HG02970 (cell line): Measurements from ENCODE around the gene RNU1-1.
"Not testable (repeated sequence)": the region's sequence is repeated elsewhere in the genome, so short reads cannot be mapped to it uniquely, and the experiment has no call there.

Experiments used
- ATAC-seq: cut with Tn5 transposase; IDR thresholded peaks from one replicate; pipeline ENCODE4 v1.9.1; 2021; ENCODE audit warnings: mild to moderate bottlenecking, moderate library complexity, moderate number of reproducible peaks; ENCODE audit not compliant: unreplicated experiment, low FRiP score

The RNU1-1 gene

GRCh38 chr1:16514107-16515055 lies at the start of gene RNU1-1:
Gene RNU1-1 (minus strand): TSS chr1:16514285.
- not testable (repeated sequence) for ATAC-seq

- not testable (repeated sequence) for ATAC-seq
Observed at GRCh38 chr1:16561035-16561434, 47.0 kb upstream of the RNU1-1 start.

- ATAC-seq: not testable (repeated sequence)
Observed at GRCh38 chr1:16560498-16560897, 46.4 kb upstream of the RNU1-1 start.

GRCh38 chr1:16559688-16560087 lies 45.6 kb upstream of the RNU1-1 start:
- not testable (repeated sequence) for ATAC-seq

- ATAC-seq: not testable (repeated sequence)
Observed at GRCh38 chr1:16557034-16557433, 42.9 kb upstream of the RNU1-1 start.

DNA sequence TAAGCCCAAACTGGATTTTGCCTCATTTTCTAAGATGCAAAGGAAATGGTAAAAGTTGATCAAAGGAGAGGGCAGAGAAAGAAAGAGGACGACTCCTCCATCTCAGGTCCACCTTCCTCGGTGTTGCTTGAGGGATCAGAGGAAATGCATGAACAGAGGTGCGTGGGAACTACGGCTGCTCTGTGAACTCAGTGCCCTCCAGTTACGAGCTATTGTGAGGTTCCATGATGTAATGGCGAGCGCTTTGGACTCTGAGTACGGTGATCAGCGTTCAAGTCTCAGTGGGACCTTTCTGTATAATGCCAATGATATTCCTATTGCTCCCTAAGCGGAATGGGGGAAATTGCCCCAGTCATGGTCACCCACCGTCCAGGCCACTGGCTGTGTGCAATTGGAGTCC lies 39.2 kb upstream of the RNU1-1 start:
- ATAC-seq: not testable (repeated sequence)

DNA sequence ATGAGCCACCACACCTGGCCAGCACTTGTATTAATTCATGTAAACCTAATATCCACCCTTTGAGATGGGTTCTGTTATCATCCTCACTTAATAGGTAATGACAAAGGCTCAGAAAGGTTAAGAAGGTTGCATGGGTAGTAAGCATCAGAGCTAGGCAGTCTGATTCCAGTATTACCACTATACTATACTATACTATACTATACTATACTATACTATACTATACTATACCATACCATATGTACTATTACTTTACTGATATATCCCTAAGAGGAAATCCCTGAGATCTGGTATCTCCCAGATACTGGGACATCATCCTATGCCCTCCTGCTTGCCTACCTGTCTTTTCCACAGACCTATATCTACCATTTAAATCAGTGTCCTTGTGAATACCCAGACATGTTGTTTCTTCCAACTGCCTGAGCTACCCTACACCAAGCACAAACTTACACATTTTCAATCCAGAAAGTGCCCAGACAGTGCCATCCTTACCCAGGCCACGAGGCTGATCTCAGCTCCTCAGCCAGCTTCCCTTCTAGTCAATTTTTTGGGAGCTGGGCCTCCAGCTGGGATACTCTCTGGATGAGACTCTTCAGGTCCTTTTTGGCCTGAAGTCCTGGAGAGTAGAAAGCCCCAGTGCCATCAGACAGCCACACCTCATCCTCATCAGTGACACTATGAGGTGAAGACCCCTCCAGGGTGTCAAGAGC lies 36.3 kb upstream of the RNU1-1 start:
- not testable (repeated sequence) for ATAC-seq

- not testable (repeated sequence) for ATAC-seq
Observed at GRCh38 chr1:16549545-16549944, 35.5 kb upstream of the RNU1-1 start.

GRCh38 chr1:16547502-16548241 lies 33.6 kb upstream of the RNU1-1 start:
- ATAC-seq: not testable (repeated sequence)

DNA sequence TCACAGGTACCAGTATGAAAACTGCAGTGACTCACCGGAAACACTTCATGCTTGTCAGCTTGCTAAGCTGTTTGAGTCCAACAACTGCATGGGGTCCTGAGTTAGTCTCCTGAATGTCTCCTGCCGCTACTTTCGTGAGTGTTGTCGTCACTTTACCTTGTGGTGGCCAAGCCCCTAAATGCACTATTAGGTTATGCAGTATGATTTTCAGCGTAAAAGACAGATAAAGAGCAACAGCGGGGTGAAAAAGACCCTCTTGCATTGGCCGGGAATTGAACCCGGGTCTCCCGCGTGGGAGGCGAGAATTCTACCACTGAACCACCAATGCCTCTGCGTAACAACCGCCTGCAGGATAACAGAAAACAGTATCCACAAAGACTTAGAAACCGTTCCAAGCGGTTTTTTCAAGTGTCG lies 31.6 kb upstream of the RNU1-1 start:
- not testable (repeated sequence) for ATAC-seq

DNA sequence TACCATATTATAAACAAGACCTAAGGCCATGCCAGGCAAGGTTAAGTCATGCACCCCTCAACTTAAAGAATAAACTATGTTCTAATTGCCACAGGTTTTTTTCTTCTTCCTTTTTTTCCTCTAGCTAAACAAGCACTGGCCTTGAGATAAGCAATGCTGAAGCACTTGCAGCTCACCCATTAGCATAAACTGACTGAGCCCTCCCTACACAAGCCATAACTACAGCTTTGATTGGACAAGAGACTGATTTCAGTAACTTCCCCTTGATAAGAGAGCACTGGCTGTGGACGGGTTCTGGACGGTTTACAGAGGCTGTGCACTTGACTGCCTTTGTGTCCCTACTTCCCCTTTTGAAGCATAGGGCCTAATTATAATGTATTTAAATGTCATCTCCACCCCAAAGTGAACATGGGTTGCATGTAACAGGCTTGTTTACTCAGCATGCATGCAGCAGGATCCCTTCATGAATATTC lies 26.4 kb upstream of the RNU1-1 start:
- not testable (repeated sequence) for ATAC-seq

DNA sequence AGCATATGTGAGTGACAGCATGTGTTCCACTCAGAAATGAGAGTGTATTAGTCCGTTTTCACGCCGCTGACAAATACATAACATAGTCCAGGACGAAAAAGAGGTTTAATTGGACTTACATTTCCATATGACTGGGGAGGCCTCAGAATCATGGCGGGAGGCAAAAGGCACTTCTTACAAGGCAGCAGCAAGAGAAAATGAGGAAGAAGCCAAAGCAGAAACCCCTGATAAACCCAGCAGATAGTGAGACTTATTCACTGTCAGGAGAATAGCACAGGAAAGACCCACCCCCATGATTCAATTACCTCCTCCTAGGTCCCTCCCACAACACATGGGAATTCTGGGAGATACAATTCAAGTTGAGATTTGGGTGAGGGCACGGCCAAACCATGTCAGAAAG lies 23.4 kb upstream of the RNU1-1 start:
- ATAC-seq: not testable (repeated sequence)

DNA sequence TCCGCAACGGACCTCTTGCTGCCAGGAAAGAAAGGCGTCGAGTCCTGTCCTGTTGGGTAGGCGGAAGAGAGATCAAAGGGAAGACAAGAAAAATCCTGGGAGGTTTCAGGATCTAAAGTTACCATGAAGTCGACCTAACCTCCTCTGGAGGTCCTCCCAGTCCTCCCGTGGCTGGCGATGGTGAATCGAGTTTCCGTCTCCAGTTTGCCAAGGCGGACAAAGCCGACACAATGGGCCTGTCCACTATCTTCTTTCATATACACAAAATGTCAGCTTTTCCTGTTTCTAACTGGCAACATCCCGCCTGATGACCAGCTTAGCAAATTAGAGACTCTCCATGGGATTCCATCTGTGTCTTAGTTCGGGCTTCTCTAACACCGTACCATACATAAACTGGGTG lies 22.7 kb upstream of the RNU1-1 start:
- ATAC-seq: not testable (repeated sequence)

GRCh38 chr1:16535898-16536297 lies 21.8 kb upstream of the RNU1-1 start:
- not testable (repeated sequence) for ATAC-seq

DNA sequence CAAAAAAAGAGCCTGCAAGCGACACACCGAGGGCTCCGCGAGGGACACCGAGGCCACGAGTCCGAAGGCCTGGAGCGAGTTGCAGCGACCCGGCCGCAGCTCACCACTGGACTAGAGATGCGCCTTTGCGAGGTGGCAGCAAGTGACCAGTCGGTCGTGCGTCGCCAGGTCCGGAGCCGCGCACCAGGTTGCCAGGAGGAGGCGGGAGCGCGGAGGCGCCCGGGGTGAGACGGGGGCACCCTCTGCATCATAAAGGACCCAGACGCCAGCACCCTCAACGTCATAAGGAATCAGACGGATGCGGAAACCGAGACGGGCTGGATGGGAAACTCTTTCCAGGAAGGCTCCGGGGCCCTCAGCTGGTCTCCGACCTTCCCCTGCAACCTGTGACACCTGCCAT lies 21.4 kb upstream of the RNU1-1 start:
- ATAC-seq: not testable (repeated sequence)

- not testable (repeated sequence) for ATAC-seq
Observed at GRCh38 chr1:16534829-16535456, 20.9 kb upstream of the RNU1-1 start.

DNA sequence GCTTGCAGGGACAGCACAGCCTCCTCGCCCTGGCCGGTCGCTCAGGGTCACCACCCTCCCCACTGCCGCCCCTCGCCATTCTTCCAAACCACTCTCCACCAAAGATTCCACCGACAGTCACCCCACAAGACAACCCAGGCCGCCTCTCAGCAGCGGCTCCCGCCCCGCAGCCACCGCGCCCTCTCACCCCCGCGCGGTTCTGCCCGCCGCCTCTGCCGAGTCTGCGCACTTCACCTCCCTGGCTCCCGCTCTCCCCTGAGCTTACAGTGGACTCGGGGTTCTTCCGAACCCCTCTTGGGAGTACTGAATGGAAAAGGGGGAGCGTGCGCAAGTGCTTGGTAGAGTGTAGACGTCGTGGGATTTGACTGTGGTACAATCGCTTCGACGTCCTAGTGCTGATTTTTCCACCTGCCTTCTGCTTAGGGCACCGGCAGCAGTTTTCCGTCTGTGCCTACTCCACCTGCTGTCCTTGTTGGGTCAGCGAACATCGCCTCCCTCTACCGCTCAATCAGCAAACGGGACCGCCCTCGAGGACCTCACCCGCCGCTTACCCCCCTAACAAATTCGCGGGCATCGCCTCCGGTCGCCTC lies 20.2 kb upstream of the RNU1-1 start:
- not testable (repeated sequence) for ATAC-seq

GRCh38 chr1:16532235-16532991 lies 18.3 kb upstream of the RNU1-1 start:
- ATAC-seq: not testable (repeated sequence)

DNA sequence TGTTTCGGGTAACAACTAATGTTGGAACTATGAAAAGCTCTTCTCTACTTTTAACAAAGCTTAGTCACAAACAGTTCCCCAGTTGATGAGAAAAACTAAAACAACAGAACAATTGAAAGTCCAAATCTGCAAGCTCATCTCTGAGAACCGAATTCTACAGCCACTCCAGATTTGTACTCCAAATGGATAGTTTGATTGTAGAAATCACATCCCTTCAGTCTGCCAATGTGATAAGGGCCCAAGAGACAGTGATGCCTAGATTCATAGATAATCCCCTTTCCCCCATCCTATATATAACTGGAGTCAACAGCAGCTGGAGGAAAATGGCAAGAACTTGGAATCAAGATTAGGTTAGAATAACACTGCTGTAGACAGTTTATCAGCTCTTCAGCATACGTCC lies 14.3 kb upstream of the RNU1-1 start:
- not testable (repeated sequence) for ATAC-seq
